ENCODE data around the gene HOXB5. TPM values are rescaled to one million over a fixed set of nuclear protein-coding genes. Genes with fewer than 3 reads are reported as not detected.

The HOXB5 gene
- total and polyA plus RNA-seq, 10 of the 15 experiments (the other 5 are each of a cell fraction or from before 2014, with no cell fraction given): not detected

DNA sequence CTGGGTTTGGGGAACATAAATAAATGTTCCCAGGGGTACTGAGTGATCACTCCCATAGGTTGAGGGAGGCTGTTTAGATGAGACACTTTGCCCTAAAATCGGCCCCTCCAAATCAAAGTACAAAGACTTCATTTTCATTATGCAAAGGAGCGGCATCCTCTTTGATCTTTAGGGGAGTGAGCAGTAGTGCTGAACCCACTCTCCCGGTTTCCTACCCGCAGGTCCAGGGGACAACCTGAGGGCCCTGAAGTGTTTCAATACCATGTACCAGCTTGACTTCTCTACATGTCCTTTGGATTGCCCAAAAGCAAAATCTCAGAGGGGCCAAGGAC lies 7.6 kb upstream of the HOXB5 start (continued):
- TF ChIP-seq SPI1 (IDR thresholded peaks at IDR 0.05; ENCODE audit: borderline replicate concordance, insufficient read depth, low read depth, low read length) (no peak), ZNF622 (IDR thresholded peaks at IDR 0.05) (no peak), STAT3 (IDR thresholded peaks at IDR 0.05; ENCODE audit: low read depth, low read length) (no peak), NBN (IDR thresholded peaks at IDR 0.05) (no peak), ZBED1 (IDR thresholded peaks at IDR 0.05; ENCODE audit: borderline replicate concordance) (no peak), POLR2AphosphoS5 (IDR thresholded peaks at IDR 0.05; ENCODE audit: low read length) (no peak), PML (IDR thresholded peaks at IDR 0.05; ENCODE audit: low read length) (no peak), BMI1 (IDR thresholded peaks at IDR 0.05; ENCODE audit: borderline replicate concordance) (no peak)
- TF ChIP-seq, protein P1, sequence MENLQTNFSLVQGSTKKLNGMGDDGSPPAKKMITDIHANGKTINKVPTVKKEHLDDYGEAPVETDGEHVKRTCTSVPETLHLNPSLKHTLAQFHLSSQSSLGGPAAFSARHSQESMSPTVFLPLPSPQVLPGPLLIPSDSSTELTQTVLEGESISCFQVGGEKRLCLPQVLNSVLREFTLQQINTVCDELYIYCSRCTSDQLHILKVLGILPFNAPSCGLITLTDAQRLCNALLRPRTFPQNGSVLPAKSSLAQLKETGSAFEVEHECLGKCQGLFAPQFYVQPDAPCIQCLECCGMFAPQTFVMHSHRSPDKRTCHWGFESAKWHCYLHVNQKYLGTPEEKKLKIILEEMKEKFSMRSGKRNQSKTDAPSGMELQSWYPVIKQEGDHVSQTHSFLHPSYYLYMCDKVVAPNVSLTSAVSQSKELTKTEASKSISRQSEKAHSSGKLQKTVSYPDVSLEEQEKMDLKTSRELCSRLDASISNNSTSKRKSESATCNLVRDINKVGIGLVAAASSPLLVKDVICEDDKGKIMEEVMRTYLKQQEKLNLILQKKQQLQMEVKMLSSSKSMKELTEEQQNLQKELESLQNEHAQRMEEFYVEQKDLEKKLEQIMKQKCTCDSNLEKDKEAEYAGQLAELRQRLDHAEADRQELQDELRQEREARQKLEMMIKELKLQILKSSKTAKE (IDR thresholded peaks at IDR 0.05; ENCODE audit: low read depth, poor library complexity, severe bottlenecking): no peak
- TF ChIP-seq, protein P2, sequence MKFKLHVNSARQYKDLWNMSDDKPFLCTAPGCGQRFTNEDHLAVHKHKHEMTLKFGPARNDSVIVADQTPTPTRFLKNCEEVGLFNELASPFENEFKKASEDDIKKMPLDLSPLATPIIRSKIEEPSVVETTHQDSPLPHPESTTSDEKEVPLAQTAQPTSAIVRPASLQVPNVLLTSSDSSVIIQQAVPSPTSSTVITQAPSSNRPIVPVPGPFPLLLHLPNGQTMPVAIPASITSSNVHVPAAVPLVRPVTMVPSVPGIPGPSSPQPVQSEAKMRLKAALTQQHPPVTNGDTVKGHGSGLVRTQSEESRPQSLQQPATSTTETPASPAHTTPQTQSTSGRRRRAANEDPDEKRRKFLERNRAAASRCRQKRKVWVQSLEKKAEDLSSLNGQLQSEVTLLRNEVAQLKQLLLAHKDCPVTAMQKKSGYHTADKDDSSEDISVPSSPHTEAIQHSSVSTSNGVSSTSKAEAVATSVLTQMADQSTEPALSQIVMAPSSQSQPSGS (IDR thresholded peaks at IDR 0.05; ENCODE audit: low read length): no peak
- TF ChIP-seq, protein P3, sequence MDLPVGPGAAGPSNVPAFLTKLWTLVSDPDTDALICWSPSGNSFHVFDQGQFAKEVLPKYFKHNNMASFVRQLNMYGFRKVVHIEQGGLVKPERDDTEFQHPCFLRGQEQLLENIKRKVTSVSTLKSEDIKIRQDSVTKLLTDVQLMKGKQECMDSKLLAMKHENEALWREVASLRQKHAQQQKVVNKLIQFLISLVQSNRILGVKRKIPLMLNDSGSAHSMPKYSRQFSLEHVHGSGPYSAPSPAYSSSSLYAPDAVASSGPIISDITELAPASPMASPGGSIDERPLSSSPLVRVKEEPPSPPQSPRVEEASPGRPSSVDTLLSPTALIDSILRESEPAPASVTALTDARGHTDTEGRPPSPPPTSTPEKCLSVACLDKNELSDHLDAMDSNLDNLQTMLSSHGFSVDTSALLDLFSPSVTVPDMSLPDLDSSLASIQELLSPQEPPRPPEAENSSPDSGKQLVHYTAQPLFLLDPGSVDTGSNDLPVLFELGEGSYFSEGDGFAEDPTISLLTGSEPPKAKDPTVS (IDR thresholded peaks at IDR 0.05; ENCODE audit: low read depth, low read length): no peak

Measured in GM12878 (cell line).